ENCODE data around the gene MFSD11.
A peak's percentile ranks its signal among the peaks of the same experiment; 100 is the strongest.
"Not testable (repeated sequence)": the region's sequence is repeated elsewhere in the genome, so short reads cannot be mapped to it uniquely, and the experiment has no call there.

Gene MFSD11

DNA sequence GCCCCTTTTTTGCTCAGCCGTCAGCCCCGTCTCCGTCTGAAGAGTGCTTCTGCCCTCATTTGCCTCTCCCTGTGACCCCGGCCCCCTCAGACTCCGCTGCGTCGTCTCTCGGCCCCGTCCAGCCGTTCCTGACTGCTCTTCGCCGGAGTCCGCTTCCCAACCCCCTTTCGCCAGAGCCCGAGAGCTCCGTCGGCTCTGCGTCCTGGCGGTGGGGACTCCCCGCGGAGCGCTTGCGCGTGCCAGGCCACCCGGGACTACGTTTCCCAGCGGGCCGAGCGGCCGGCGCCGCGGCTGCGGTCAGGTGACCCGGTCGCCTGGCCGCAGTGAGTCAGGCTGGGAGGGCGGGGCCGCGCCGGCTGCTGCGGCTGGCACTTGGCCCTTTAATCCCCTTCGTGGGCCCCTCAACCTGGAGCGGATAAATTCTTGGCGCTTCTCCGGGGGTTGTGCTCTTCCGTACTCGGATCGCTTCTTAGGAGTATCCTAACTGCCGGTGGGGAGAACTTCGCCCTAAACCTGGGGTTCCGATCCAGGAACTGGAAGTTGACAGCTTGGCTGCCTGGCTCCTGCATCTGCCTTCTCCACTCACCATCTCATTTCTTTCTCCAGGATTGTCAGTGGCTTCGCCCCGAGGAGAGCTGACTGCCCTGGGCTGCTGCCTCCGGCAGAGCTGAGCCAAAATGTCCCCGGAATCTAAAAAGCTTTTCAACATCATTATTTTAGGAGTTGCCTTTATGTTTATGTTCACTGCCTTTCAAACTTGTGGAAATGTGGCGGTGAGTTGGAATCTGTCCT lies at the start of gene MFSD11:
TSS of gene MFSD11 (plus strand) at position 444 of the 792 bp plus-strand sequence. CDS start at position 678, 234 bp downstream.
- peak; percentile 81 for DNase-seq (ENCODE audit: low read depth, low spot score)

DNA sequence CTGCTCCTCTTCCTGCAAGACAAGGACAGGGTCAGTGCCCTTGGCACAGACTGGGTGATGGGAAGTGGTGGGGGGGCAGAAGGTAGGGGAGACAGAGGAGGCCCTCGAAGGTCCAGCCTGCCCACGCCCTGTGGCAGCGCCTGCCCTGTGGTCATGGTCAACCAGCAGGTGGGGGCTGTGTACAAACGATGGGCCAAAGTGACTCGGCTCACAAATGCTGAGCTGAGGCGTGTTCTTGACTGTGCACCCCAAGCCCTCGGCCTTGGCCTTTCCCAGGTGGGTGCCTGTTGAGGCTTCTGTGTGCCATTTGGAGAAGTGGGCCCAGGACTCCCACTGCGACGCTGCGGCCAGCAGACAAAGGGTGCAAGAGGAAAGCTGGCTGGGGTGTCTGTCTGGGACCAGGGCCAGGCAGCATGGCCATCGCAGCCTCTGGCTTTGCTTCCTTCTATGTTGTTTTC lies 49.7 kb upstream of the MFSD11 start:
- no peak for DNase-seq (ENCODE audit: low read depth, low spot score)

- no peak for DNase-seq (ENCODE audit: low read depth, low spot score)
Measured at GRCh38 chr17:76689859-76690258, 48.1 kb upstream of the MFSD11 start.

DNA sequence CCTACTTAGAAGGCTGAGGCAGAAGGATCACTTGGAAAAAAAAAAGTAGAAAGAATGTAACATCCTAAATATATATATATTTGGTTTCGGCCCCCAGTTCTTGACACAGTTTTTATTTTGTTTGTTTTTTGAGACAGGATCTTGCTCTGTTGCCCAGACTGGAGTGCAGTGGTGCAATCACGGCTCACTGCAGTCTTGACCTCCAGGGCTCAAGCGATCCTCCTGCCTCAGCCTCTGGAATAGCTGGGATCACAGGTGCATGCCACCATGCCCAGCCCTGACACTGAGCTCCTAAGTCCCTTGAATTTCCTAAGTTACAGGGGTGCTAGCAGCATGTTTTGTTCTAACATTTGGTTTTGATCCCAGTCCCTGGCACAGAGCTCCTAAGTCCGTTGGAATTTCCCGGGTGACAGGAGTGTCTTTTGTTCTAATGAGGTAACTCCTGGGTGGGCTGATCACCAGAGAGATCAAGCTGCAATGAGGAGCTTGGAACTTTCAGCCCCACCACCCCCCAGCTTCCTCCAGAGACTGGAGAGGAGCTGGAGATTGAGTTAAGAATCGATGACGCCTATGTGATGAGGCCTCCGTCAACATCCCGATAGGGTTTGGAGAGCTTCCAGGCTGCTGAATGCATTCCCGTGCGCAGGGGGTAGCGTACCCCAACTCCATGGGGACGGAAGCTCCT lies 47.2 kb upstream of the MFSD11 start:
- DNase-seq (ENCODE audit: low read depth, low spot score): no peak

DNA sequence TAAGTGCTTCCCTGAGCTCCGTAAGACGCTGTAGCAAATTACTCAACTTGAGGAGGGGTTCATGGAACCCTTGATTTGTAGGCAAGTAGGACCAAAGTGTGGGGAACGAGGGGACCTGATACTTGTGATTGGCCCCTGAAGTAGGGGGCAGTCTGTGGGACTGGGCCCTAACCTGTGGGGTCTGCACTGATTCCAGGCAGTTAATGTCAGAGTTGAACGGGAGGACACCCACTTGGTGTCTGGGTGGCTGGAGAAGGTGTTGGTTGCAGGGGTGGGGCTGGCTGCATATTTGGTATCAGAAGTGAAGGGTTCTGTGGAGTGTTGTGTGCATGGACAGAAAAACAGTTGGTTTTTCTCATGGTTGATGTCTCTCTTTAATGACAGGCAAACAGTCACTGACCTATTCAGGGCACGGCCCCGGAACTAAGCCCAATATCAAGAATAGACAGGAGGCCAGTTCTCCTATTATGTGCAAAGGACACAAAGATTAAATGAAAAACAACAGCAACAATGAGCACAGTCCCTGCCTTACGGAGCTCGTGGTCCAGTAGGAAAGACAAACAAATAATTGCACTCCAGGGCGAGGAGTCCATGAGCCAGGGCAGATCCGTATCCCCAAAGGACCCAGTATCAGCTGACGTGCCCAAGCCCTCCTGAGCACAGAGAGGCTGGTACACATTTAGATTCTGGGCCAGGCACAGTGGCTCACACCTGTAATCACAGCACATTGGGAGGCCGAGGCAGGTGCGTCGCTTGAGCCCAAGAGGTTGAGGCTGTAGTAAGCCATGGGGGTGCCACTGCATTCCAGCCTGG lies 46.3 kb upstream of the MFSD11 start:
- no peak for DNase-seq (ENCODE audit: low read depth, low spot score)

DNA sequence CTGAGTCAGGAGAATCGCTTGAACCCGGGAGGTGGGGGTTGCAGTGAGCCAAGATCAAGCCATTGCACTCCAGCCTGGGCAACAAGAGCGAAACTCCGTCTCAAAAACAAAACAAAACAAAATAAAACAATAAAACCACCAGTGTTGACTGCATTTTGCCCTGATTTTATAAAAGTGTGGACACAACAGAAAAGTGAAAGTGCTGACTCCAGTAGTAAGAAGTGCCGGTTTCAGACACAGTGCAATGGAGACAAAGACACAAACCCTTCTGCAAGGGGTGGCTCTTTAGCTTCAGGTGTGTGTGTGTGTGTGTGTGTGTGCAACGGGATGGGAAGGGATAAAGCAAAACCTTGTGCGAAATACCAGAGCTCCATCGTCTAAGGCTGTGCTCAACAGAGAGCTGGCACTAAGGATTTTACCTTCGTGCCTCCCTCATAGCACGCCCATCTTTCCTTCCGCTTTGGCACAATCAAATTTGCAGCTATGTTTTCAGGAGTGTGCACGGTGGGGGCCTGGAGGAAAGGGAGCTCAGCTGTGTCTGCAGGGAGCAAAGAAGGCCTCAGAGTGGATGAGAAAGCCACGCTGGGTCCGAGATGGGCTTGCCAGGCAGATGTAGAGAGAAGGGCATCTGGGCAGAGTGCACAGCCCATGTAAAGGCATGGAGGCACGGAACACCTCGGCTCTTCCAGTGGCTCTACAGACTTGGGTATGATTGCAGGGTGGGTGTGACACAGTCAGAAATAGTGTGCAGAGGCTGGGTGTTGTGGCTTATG lies 42.7 kb upstream of the MFSD11 start:
- no peak for DNase-seq (ENCODE audit: low read depth, low spot score)

- DNase-seq (ENCODE audit: low read depth, low spot score): no peak
Measured at GRCh38 chr17:76696763-76697701, 40.9 kb upstream of the MFSD11 start.

GRCh38 chr17:76697702-76698465 lies 40.0 kb upstream of the MFSD11 start:
- DNase-seq (ENCODE audit: low read depth, low spot score): no peak

DNA sequence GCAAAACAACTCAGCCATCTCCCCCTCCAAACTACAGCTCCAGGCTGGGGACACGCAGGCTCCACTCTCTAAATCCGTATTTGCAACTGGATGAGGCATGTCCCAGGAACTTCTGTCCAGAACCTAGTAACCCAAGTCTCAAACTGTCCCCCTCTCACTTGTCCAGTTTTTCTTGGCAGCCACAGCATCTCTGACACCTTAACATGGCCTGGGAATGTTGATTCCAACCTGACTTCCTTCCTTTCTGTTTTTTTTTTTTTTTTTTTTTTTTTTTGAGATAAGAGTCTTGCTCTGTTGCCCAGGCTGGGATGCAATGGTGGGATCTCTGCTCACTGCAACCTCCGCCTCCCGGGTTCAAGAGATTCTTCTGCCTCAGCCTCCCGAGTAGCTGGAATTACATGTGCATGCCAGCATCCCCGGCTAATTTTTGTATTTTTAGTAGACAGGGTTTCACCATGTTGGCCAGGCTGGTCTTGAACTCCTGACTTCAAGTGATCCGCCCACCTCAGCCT lies 39.4 kb upstream of the MFSD11 start:
- not testable (repeated sequence) for DNase-seq (ENCODE audit: low read depth, low spot score)

DNA sequence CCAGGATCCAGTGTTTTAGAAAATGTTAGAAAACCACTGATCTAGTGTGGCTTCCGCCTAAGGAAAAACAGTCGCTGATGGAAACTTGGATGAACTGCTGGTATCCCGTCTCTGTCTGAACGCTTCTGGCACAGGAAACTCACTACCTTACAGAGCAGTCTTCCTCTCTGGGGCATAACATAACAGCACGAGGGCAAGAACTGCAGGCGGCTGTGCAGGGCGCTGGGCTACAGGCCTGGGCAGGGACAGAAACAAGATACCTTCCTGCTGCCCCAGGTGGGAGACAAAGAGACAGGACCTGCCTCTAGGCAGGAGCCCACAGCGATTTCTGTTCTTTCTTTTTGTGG lies 37.7 kb upstream of the MFSD11 start:
- no peak for DNase-seq (ENCODE audit: low read depth, low spot score)

GRCh38 chr17:76700617-76701470 lies 37.1 kb upstream of the MFSD11 start:
- DNase-seq (ENCODE audit: low read depth, low spot score): no peak

GRCh38 chr17:76701471-76701967 lies 36.4 kb upstream of the MFSD11 start:
- DNase-seq (ENCODE audit: low read depth, low spot score): no peak

DNA sequence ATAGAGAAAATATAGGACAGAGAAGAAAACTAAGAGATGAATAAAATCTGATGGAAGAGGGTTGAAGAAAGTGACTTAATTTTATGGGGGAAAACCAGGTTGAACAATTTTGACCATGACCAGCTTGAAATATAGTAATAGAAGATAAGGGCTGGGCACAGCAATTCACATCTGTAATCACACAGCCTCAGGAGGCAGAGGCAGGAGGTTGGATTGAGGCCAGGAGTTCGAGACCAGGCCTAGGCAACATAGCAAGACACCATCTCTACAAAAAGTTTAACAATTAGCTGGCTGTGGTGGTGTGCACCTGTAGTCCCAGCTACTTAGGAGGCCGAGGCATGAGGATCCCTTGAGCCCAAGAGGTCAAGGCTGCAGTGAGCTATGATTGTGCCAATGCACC lies 35.8 kb upstream of the MFSD11 start:
- DNase-seq (ENCODE audit: low read depth, low spot score): no peak

DNA sequence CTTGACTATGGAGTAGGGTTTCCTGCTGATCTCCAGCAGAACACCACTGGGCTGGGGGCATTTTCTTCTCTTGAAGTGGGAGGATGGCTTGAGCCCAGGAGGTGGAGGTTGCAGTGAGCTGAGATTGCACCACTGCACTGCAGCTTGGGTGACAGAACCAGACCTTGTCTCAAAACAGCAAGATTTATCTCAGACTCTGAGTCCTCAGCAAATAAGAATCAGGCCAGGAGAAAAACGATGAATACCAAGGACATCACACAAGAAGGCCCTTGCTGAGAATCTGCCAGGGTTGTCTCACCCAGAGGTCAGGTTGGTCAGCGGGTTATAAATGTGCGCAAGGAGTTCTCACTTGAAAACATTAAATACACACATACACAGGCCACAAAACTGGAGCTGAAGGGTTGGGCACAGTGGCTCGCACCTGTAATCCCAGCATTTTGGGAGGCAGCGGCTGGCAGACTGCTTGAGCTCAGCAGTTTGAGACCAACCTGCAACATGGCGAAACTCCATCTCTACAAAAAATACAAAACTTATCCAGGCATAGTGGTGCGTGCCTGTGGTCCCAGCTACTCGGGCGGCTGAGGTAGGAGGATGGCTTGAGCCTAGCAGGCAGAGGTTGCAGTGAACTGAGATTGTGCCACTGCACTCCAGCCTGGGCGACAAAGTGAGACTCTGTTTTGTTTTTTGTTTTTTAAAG lies 34.8 kb upstream of the MFSD11 start:
- DNase-seq (ENCODE audit: low read depth, low spot score): no peak

DNA sequence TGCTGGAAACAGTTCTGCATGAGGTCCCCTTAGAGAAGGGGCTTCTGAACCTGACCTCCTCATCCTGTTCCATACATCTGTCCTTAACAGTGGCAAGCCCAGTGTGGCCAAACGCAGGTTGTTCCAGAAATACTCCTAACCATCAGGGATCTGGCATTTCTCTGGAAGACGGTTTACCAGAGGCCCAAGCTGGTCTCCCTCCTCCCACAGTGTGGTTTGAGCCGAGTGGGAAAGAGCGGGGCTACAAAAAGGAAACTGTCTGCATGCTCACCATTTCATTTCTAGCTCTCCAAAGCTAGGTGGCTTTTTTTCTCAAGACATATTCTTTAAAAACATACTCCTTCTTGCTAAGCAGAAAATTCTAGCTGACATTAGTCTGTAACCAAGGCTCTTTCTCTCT lies 33.1 kb upstream of the MFSD11 start:
- no peak for DNase-seq (ENCODE audit: low read depth, low spot score)

DNA sequence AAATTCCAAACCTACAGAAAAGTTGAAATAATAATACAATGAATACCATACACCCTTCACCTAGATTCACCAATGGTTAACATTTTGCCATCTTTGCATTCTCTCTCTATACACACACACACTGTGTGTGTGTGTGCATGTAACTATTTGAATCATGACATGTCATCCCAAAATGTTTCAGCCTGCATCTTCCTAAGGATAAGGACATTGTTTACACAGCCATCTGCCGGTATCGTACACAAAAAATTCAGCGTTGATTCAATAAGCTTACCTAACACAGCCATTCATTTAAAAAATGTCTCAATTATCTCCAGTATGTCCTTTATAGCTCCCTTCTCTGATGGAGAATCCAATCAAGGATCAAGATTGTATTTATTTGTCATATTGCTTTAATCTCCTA lies 31.1 kb upstream of the MFSD11 start:
- no peak for DNase-seq (ENCODE audit: low read depth, low spot score)

DNA sequence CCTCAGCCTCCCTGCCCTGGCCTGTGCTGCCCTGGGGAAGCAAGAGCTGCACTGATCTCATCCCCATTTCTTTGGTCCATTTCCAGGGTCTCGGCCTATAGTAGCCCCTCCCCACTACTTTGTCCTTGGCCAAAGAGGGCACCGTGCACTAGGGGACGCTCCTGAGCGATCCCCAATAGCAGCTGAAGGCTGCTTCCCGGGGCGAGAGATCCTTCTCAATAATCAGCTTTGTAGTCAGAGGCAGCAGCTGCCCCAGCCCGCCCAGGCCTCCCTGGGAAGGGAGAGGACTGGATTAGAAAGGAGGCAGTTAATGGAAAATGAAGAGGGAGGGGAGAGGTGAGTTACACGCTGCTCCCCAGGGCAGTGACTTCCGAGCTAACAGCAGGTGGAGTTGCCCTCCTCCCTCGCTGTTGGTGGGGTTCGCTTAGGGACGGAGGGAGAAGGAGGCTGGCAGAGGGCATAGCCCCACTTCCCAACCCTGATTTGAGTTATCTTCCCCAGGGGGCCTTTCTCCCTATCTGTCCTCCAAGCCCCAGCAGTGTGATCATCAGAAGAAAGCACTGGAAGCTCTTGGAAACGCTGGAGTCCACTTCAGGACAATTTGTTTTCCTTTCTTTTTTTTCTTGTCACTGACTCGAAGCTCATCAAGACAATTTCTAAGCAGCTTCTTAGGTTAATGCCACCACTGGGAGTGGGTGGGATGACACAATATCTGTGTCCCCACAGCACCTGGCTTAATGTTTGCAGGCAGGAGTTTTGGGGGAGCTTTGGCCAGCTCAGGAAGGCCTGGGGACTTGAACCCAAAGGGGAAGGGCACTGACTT lies 29.7 kb upstream of the MFSD11 start:
- no peak for DNase-seq (ENCODE audit: low read depth, low spot score)
